RWPE1 (cell line): Measurements from ENCODE around the gene ERCC4.

Source experiments
- CTCF ChIA-PET: fragments of 350-600 bp; sonication (Branson Sonifier 250); formaldehyde crosslinking; extraction: SDS; loops from one replicate; lab custom pipeline; 2021; lab: Yijun Ruan, JAX
- POLR2A ChIA-PET: fragments of 400-600 bp; formaldehyde crosslinking; extraction: SDS; loops from one replicate; lab custom pipeline; 2020; ENCODE audit warnings: antibody characterized with exemption; ENCODE audit not compliant: low non-redundant PET; lab: Yijun Ruan, JAX
- DNase-seq: peaks from one replicate; pipeline ENCODE4 v3.0.0; 2012; ENCODE audit warnings: low spot score
- H3K27ac ChIP-seq: fragments of 450-650 bp; 2 replicates; pipeline ENCODE4 v1.5.1; 2017
- CTCF ChIP-seq: fragments of 450-650 bp; conservative IDR thresholded peaks from 2 replicates; pipeline ENCODE4 v1.5.1; 2017; ENCODE audit warnings: low read depth, mild to moderate bottlenecking

Gene ERCC4

GRCh38 chr16:13937411-13937810, 17.5 kb downstream of the ERCC4 start:
- ChIA-PET POLR2A (no interaction called here), CTCF (interaction anchor here (0.6 kb wide), 1 partner anchor 1858 kb away, joined by 3 read pairs; no protein-coding TSS in a partner anchor)
- DNase-seq, result no peak
- no peak overlapping the region for H3K27ac ChIP-seq
- TF ChIP-seq CTCF, result no peak

- POLR2A ChIA-PET, result no interaction called here
- DNase-seq, result no peak
- no peak for TF ChIP-seq CTCF
- no peak overlapping the region for H3K27ac ChIP-seq
- CTCF ChIA-PET, result no interaction called here
These were observed 18.5 kb downstream of the ERCC4 start for GRCh38 chr16:13938480-13938879.

GRCh38 chr16:13939821-13940220, 19.9 kb downstream of the ERCC4 start:
- TF ChIP-seq CTCF, result no peak
- no peak overlapping the region for H3K27ac ChIP-seq
- ChIA-PET POLR2A (no interaction called here), CTCF (interaction anchor here (1.2 kb wide), 1 partner anchor 16 kb away, joined by 5 read pairs; no protein-coding TSS in a partner anchor)
- no peak for DNase-seq

GRCh38 chr16:13940397-13940933, 20.5 kb downstream of the ERCC4 start:
- ChIA-PET POLR2A (no interaction called here), CTCF (interaction anchor here (0.6 to 1.2 kb wide), 3 partner anchors 9 to 17 kb away, joined by 3 to 5 read pairs (median 4); no protein-coding TSS in a partner anchor)
- DNase-seq, result no peak
- no peak overlapping the region for H3K27ac ChIP-seq
- TF ChIP-seq CTCF, result no peak

- ChIA-PET CTCF (no interaction called here), POLR2A (no interaction called here)
- no peak for TF ChIP-seq CTCF
- no peak overlapping the region for H3K27ac ChIP-seq
- no peak for DNase-seq
These were observed 24.9 kb downstream of the ERCC4 start for GRCh38 chr16:13944816-13945215.

GRCh38 chr16:13945744-13946485, 26.0 kb downstream of the ERCC4 start:
- TF ChIP-seq CTCF, result no peak
- H3K27ac ChIP-seq, result no peak overlapping the region
- CTCF ChIA-PET, result no interaction called here
- POLR2A ChIA-PET, result no interaction called here
- DNase-seq, result no peak
